HCT116 (cell line): ENCODE measurements around the gene ING4. TPM values are rescaled to one million over a fixed set of nuclear protein-coding genes. Genes with fewer than 3 reads are reported as not detected.

Experiments
- ATAC-seq: fragments of 200-7000 bp; cut with Tn5 transposase; 2 replicates; pipeline ENCODE4 v1.9.1; 2020; ENCODE audit warnings: mild to moderate bottlenecking, moderate library complexity
- BruUV-seq: library from RNA; stranded (reverse); fragments of 400-500 nt; replicated peaks from 2 replicates; lab custom pipeline; 2021; lab: Mats Ljungman, UMichigan
- CTCF ChIA-PET: fragments of 300-600 bp; sonication (Branson Sonifier 250); formaldehyde crosslinking; loops from one replicate; lab custom pipeline; 2021; ENCODE audit warnings: antibody characterized with exemption; lab: Charles Lee
- POLR2A ChIA-PET: fragments of 300-600, 350-600 bp; sonication (Branson Sonifier 250); formaldehyde crosslinking; loops from one replicate; lab custom pipeline; 2021; ENCODE audit warnings: antibody characterized with exemption; lab: Charles Lee
- RAD21 ChIA-PET, 2 experiments: fragments of 300-600 bp; sonication (Branson Sonifier 250); formaldehyde crosslinking; loops; one replicate each; lab custom pipeline; 2023; ENCODE audit warnings: low total read pairs in 2 of 2; ENCODE audit not compliant: uncharacterized antibody in 2 of 2, unreplicated experiment in 2 of 2, low non-redundant PET in 1 of 2; lab: Charles Lee
- DNase-seq: peaks from one replicate; pipeline ENCODE4 v3.0.0-alpha.2; 2010; ENCODE audit warnings: low read depth, low spot score
- H2AFZ ChIP-seq: fragments of 200-600 bp; shearing (Covaris generic), sonication (generic); 2 replicates; pipeline ENCODE4 v1.6.1; 2017; ENCODE audit warnings: low read depth, mixed run types, mixed read lengths, antibody characterized with exemption, low read length; ENCODE audit not compliant: poor library complexity, severe bottlenecking
- H3K27ac ChIP-seq: 2 replicates; pipeline ENCODE4 v1.5.1; 2012; ENCODE audit warnings: low read depth, low read length
- H3K27me3 ChIP-seq: fragments of 200-600 bp; sonication (generic); 2 replicates; pipeline ENCODE4 v1.6.1; 2016; ENCODE audit warnings: mixed run types, low read length, mixed read lengths; ENCODE audit not compliant: insufficient read depth
- H3K36me3 ChIP-seq, 2 experiments: fragments of 200-500 bp in 1 of 2; fragments of 200-600 bp in 1 of 2; sonication (Bioruptor generic) in 1 of 2; sonication (generic) in 1 of 2; 2 replicates each; pipeline versions ENCODE4 v1.5.1 to v1.6.1; 2014 to 2016; ENCODE audit warnings: low read length in 2 of 2, inconsistent platforms in 1 of 2, mixed read lengths in 1 of 2, mixed run types in 1 of 2; ENCODE audit not compliant: insufficient read depth in 2 of 2, control insufficient read depth in 1 of 2
- H3K4me1 ChIP-seq, 2 experiments: fragments of 200-600 bp in 1 of 2; sonication (generic) in 1 of 2; 2 replicates each; pipeline versions ENCODE4 v1.5.1 to v1.6.1; 2012 to 2017; ENCODE audit warnings: low read length in 2 of 2, inconsistent platforms in 1 of 2, mild to moderate bottlenecking in 1 of 2, mixed read lengths in 1 of 2, mixed run types in 1 of 2, moderate library complexity in 1 of 2; ENCODE audit not compliant: insufficient read depth in 2 of 2, control insufficient read depth in 1 of 2
- H3K4me2 ChIP-seq: fragments of 200-600 bp; sonication (generic); 2 replicates; pipeline ENCODE4 v1.6.1; 2017; ENCODE audit warnings: mixed run types, low read length, mixed read lengths
- H3K4me3 ChIP-seq, 2 experiments: fragments of 200-600 bp in 1 of 2; sonication (generic) in 1 of 2; replicated peaks in 1 of 2; 2 replicates each; pipeline ENCODE4 v1.5.1; 2011 to 2016; ENCODE audit warnings: low read length in 2 of 2, control low read depth in 1 of 2, low read depth in 1 of 2, mild to moderate bottlenecking in 1 of 2, mixed read lengths in 1 of 2, mixed run types in 1 of 2
- H3K79me2 ChIP-seq: fragments of 200-600 bp; sonication (generic); 2 replicates; pipeline ENCODE4 v1.6.1; 2017; ENCODE audit warnings: mild to moderate bottlenecking, mixed run types, low read length, moderate library complexity, mixed read lengths; ENCODE audit not compliant: insufficient read depth
- H3K9ac ChIP-seq: fragments of 200-600 bp; sonication (generic); 2 replicates; pipeline ENCODE4 v1.6.1; 2016; ENCODE audit warnings: low read length, mixed read lengths
- H3K9me2 ChIP-seq: fragments of 200-600 bp; sonication (generic), shearing (Covaris generic); 2 replicates; pipeline ENCODE4 v1.6.1; 2017; ENCODE audit warnings: mixed run types, mild to moderate bottlenecking, moderate library complexity; ENCODE audit not compliant: insufficient read depth
- H3K9me3 ChIP-seq, 2 experiments: fragments of 200-500 bp in 1 of 2; fragments of 200-600 bp in 1 of 2; sonication (Bioruptor generic) in 1 of 2; sonication (generic) in 1 of 2; 2 replicates each; pipeline ENCODE4 v1.6.1; 2014 to 2017; ENCODE audit warnings: low read length in 2 of 2, mixed read lengths in 2 of 2, inconsistent platforms in 1 of 2, low read depth in 1 of 2, mild to moderate bottlenecking in 1 of 2, mixed run types in 1 of 2, moderate library complexity in 1 of 2; ENCODE audit not compliant: control insufficient read depth in 1 of 2, insufficient read depth in 1 of 2
- H4K20me1 ChIP-seq: fragments of 200-600 bp; sonication (generic), shearing (Covaris generic); 2 replicates; pipeline ENCODE4 v1.6.1; 2017; ENCODE audit warnings: mixed run types, mild to moderate bottlenecking, moderate library complexity; ENCODE audit not compliant: insufficient read depth
- CBX3 ChIP-seq: IDR thresholded peaks from 2 replicates; pipeline ENCODE4 v1.6.1; 2012; ENCODE audit warnings: low read depth
- CEBPB ChIP-seq: IDR thresholded peaks from 2 replicates; pipeline ENCODE4 v1.6.1; 2012; ENCODE audit warnings: low read depth
- EGR1 ChIP-seq: IDR thresholded peaks from 2 replicates; pipeline ENCODE4 v1.6.1; 2012; ENCODE audit warnings: low read depth
- EZH2 ChIP-seq: fragments of 200-600 bp; sonication (generic); IDR thresholded peaks from 2 replicates; pipeline ENCODE4 v1.6.1; 2017; ENCODE audit warnings: antibody characterized with exemption, mixed run types
- EZH2phosphoT487 ChIP-seq: fragments of 200-600 bp; IDR thresholded peaks from 2 replicates; pipeline ENCODE4 v1.6.1; 2018; ENCODE audit warnings: antibody characterized with exemption, borderline replicate concordance
- JUND ChIP-seq: IDR thresholded peaks from 2 replicates; pipeline ENCODE4 v1.6.1; 2012
- POLR2AphosphoS5 ChIP-seq: IDR thresholded peaks from 2 replicates; pipeline ENCODE4 v1.6.1; 2011; ENCODE audit warnings: mild to moderate bottlenecking, low read depth, low read length, moderate library complexity
- REST ChIP-seq: IDR thresholded peaks from 2 replicates; pipeline ENCODE4 v1.6.1; 2012; ENCODE audit warnings: low read depth
- SRF ChIP-seq: IDR thresholded peaks from 2 replicates; pipeline ENCODE4 v1.6.1; 2012; ENCODE audit warnings: low read depth
- ZBTB33 ChIP-seq: IDR thresholded peaks from 2 replicates; pipeline ENCODE4 v1.6.1; 2011; ENCODE audit warnings: mild to moderate bottlenecking, low read length, moderate library complexity; ENCODE audit not compliant: insufficient replicate concordance; ENCODE audit errors: extremely low read depth
- ZFX ChIP-seq: fragments of 450-650 bp; IDR thresholded peaks from 2 replicates; pipeline ENCODE4 v1.6.1; 2017
- intact Hi-C: fragments of 100-400 bp; cut with micrococcal nuclease; formaldehyde crosslinking; loops from 2 replicates; pipeline ENCODE4 v1.10.0; 2022
- total RNA-seq: library from RNA; stranded (reverse); gene quantifications from one replicate; pipeline ENCODE4 v1.2.1, GENCODE V29; 2021; ENCODE audit not compliant: unreplicated experiment

Gene ING4
- total RNA-seq, 1 experiment from 2014 or later, result 17.9 TPM

GRCh38 chr12:6626654-6627283, 36.1 kb downstream of the ING4 start:
- DNase-seq (no peak), ATAC-seq (no peak)
- ChIA-PET RAD21 (no interaction called here), POLR2A (no interaction called here), CTCF (no interaction called here)
- H3K36me3 ChIP-seq, result no peaks in the 10 kb centered on the region
- no peaks in the 10 kb centered on the region for H3K9me2 ChIP-seq
- no peak overlapping the region for H3K27ac ChIP-seq
- H3K9me3 ChIP-seq, result no peaks in the 10 kb centered on the region
- no peaks in the 10 kb centered on the region for H4K20me1 ChIP-seq
- H3K79me2 ChIP-seq, result no peaks in the 10 kb centered on the region
- no peak overlapping the region for H2AFZ ChIP-seq
- no peak overlapping the region for H3K4me2 ChIP-seq
- TF ChIP-seq JUND, result no peak
- no peak for TF ChIP-seq POLR2AphosphoS5
- no peak for TF ChIP-seq EZH2
- no peak for TF ChIP-seq SRF
- no peak for TF ChIP-seq ZFX
- TF ChIP-seq EGR1, result no peak
- no peak for TF ChIP-seq REST
- TF ChIP-seq ZBTB33, result no peak
- no peak for TF ChIP-seq CEBPB
- TF ChIP-seq EZH2phosphoT487, result no peak
- TF ChIP-seq CBX3, result no peak
- no peak overlapping the region for H3K4me3 ChIP-seq
- no peaks in the 10 kb centered on the region for H3K27me3 ChIP-seq
- peaks cover 10 to 13% of the 10 kb centered on the region in 2 experiments; a peak in 3 of 4 replicates for H3K4me1 ChIP-seq
- BruUV-seq, result no TSS peak
- H3K9ac ChIP-seq, result no peak overlapping the region
- intact Hi-C loops, result no loop called here
